Esophagus mucosa (tissue), 1 donor: ENCODE data around the gene DPH1. TPM values are rescaled to one million over a fixed set of nuclear protein-coding genes. Genes with fewer than 3 reads are reported as not detected.
"Not testable (repeated sequence)": the region's sequence is repeated elsewhere in the genome, so short reads cannot be mapped to it uniquely, and the experiment has no call there.

ENCODE experiments used
- ATAC-seq: fragments of 200-7000 bp; cut with Tn5 transposase; one replicate; pipeline ENCODE4 v1.9.1; 2020
- total RNA-seq: library from RNA; stranded (reverse); gene quantifications from one replicate; pipeline ENCODE4 v1.2.4, GENCODE V29; 2023
- donor health status: DM: yes; HTN: yes; CAD: no.

DPH1 gene
- total RNA-seq, result 29.1 TPM

GRCh38 chr17:2029911-2030778, at the start of gene DPH1:
Gene DPH1 (plus strand): TSS chr17:2030153. CDS start chr17:2030170, 17 bp downstream.
- ATAC-seq, result peak; percentile 86

GRCh38 chr17:1980665-1981250, 49.2 kb upstream of the DPH1 start:
- no peak for ATAC-seq

GRCh38 chr17:1982793-1983366, 47.1 kb upstream of the DPH1 start:
- ATAC-seq, result not testable (repeated sequence)

GRCh38 chr17:1985093-1985492, 44.9 kb upstream of the DPH1 start:
- no peak for ATAC-seq

DNA sequence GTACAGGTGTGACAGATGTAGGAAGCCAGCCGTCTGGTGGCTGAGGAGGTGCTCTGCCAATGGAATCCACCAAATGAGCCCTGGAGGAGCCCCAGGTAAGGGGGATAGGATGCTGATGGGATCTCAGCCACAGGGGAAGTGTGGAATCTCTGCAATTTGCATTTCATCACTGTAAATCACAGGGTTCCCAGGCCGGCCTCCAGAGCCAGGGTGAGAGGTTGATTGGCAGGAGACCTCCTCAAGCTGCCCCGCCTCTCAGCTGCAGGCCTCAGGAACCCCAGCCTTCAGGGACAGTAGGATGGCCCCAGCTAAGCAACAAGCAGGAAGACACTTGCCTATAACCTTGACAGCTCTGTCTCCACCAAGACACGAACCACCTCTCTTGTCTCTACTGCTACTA, 44.3 kb upstream of the DPH1 start:
- no peak for ATAC-seq

- no peak for ATAC-seq
Observed at GRCh38 chr17:1986783-1987451, 43.0 kb upstream of the DPH1 start.

DNA sequence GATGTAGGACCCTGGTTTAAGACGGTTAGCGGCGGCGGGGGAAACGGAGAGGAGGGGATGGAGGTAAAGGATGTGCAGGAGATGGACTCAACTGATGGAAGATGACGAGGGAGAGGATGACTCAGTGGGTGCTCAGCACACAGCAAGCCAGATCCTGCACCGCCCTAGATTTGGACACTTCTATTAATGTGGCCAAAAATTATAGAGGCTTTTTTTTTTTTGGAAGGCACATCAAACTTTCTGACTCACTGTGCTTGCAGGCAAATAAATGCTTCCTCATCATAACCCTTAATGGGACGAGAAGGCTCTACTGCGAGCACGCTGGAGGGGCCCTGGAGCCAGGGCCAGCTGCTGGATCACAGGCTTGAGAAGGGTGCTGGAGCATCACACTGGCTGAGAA, 40.8 kb upstream of the DPH1 start:
- ATAC-seq, result peak; percentile 93

GRCh38 chr17:1992541-1992940, 37.4 kb upstream of the DPH1 start:
- no peak for ATAC-seq

- no peak for ATAC-seq
Observed at GRCh38 chr17:1994707-1995106, 35.2 kb upstream of the DPH1 start.

GRCh38 chr17:1995321-1995892, 34.5 kb upstream of the DPH1 start:
- no peak for ATAC-seq

- no peak for ATAC-seq
Observed at GRCh38 chr17:1995907-1996799, 33.8 kb upstream of the DPH1 start.

DNA sequence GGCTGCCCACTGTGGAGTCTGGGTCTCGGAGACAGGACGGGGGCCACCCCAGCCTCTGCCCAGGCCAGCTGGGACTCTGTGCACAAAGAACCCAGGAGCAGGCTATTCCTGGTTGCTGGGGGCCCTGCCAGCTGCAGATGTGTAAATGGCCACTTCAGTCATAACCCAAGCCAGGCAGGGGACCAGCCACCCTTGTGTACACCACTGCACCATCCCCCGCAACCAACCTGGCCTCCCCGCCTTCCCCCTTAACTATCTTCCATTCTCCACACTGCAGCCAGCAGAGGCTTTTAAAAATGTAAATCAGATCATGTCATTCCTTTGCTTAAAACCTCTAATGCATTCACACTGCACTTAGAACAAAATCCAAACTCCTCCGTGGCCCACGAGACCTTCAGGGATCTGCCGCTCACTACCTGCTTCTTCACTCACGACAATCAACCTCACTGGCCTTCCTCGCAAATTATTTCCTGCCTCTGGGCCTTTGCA, 33.1 kb upstream of the DPH1 start:
- no peak for ATAC-seq

DNA sequence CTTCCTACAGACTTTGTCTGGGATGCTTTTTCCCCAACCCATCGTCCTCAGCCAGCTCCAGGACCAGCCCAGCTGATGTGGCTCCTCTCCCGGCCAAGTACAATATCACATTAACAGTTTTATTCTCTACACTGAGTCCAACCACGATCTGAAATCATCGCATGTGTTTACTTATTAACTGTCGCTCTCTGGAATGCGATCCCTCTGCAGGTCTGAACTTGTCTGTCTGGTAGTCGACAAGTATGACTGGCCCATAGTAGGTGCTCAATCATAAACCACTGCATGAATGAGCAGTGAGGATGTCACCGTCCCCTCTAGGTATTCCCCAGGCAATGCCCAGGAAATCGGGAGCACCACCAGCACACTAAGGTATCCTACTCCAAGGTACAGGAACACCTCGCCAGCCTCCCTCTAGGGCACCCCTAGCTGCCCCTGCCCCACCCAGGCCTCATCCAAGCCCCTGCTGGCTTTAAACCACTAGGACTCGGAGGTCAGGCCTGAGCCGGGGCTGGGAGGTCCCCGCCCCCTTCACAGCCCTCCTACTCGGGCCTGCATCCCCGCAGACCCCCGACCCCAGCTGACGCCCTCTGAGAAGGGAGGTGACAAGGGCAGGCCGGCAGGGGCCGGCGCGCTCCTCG, 32.5 kb upstream of the DPH1 start:
- ATAC-seq, result peak; percentile 41

DNA sequence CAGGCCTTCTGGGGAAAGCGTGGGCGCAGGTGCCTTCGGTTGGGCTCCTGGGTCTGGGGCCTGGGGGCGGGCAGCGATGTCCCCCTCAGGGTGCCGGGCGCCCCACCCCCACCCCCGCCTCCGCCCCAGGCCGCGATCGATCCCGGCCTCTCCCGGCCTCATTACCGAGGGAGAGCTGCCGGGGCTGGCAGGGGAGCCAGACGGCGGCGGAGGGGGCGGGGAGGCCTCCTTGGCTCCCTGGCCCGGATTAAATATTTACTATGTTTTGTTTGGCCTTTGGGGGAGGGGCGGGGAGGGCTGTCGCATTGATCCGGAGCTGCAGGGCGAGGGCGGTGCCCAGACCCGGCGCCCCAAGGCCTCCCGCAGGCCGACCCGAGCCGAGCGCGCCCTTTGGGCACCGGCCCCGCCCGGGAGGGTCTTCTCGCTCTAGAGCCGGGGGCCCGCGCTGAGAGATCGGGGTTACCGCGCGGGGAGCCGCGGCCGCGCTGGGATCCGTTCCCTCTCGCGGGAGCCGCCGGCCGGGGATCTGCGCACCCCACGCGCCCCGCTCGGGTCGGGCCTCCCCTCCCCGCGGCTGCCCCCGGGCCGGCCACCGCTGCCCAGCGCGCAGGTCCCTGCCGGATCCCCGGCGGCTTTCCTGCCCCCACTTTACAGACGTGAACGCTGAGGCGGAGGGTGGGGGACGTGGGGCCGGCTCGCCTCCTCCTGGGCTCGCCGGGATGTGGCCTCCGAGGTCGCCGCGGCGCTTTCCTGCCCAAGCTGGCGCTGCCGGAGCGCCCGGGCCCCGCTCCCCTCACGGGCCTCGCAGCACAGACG, 31.8 kb upstream of the DPH1 start:
- no peak for ATAC-seq

DNA sequence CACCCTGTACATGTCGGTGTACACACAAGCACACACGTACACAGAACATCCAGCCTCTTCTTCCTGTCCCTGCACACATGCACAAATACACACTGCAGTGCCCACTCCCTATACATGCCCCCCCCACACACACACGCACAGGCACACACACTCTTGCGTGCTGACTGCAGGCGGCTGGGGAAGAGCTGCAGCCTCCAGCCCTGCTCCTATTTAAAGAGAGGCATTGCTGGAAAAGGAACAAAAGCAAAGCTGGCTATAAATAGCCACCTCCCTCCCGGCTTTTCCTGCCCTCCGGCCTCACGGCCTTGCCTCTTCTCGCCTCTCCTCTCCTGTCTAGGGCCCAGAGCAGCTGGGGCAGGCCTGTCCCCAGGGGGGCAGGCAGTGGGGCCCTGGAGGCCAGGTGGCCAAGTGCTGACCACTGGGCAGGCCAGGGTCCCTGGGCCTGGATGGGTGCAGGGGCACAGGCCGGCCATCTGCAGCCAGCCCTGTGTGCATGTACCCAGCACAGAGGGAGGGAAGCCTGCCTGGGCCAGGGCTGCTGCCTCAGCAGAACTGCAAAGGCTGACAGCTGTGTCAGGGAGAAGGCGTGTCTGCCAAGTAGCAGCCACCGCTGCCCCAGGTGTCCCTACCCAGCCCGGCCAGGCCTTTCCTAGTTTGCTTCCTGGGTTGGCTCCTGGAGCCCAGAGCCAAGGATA, 30.2 kb upstream of the DPH1 start:
- peak; percentile 79 for ATAC-seq

DNA sequence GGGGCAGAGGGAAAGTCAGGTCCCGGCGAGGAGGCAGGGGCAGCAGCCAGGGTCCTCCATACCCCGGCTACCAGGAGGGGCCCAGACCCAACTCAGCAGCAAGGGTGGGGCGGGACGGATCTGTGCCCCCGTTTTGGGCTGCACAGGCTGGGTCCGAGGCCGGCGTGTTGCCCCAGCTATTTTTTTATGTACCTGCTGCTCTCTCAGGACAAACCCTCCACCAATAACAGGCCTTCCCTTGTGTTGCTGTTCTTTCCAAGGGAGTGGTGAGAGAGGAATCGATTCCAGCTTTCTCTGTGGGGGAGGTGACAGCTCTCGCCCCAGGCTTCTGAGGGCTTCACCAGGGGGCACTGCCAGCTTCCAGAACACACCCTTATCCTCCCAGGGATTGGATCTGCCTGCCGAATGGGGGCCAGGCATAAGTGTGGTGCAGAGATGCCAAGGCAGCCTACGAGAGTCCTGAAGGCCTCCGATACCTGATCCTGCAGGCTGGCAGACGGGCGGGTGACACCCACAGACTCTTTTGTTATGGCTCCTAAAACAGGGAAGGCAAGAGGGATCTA, 27.1 kb upstream of the DPH1 start:
- ATAC-seq, result no peak

- no peak for ATAC-seq
Observed at GRCh38 chr17:2003525-2003924, 26.4 kb upstream of the DPH1 start.

GRCh38 chr17:2004435-2004952, 25.5 kb upstream of the DPH1 start:
- ATAC-seq, result no peak
